Endothelial cell of umbilical vein (primary cell): ENCODE data around the gene KIF5C. TPM values are rescaled to one million over a fixed set of nuclear protein-coding genes. Genes with fewer than 3 reads are reported as not detected.

Experiments
- BruUV-seq: library from RNA; stranded (reverse); fragments of 400-500 nt; replicated peaks from 2 replicates; lab custom pipeline; 2021; lab: Mats Ljungman, UMichigan
- CTCF ChIA-PET: fragments of 300-600, 350-600 bp; sonication (Branson Sonifier 250); formaldehyde crosslinking; loops from one replicate; lab custom pipeline; 2021; ENCODE audit warnings: antibody characterized with exemption, inconsistent platforms; lab: Charles Lee
- POLR2A ChIA-PET: fragments of 300-600, 350-600 bp; sonication (Branson Sonifier 250); formaldehyde crosslinking; loops from one replicate; lab custom pipeline; 2021; ENCODE audit warnings: antibody characterized with exemption, inconsistent platforms; lab: Charles Lee
- DNase-seq: peaks from one replicate; pipeline ENCODE4 v3.0.0-alpha.2; 2011; ENCODE audit warnings: low read depth, low spot score
- FAIRE-seq: peaks from 2 replicates; lab custom pipeline; 2011; peaks lifted over from hg19 to GRCh38; lab: Jason Lieb, UNC
- H2AFZ ChIP-seq: 2 replicates; pipeline ENCODE4 v1.6.0; 2012; ENCODE audit warnings: low read depth, low read length, control low read depth, inconsistent platforms
- H3K27ac ChIP-seq: 2 replicates; pipeline ENCODE4 v1.5.1; 2011; ENCODE audit warnings: low read depth, mild to moderate bottlenecking, control low read depth, low read length, moderate library complexity; ENCODE audit not compliant: insufficient read depth
- H3K27me3 ChIP-seq, 2 experiments: 2 replicates each; pipeline versions ENCODE4 v1.6.0 to v1.6.1; 2011; ENCODE audit warnings: low read length in 2 of 2, mixed read lengths in 1 of 2; ENCODE audit not compliant: control insufficient read depth in 2 of 2, insufficient read depth in 2 of 2
- H3K36me3 ChIP-seq, 2 experiments: 2 replicates in 1 of 2; 3 replicates in 1 of 2; pipeline ENCODE4 v1.5.1; 2011; ENCODE audit warnings: low read length in 2 of 2, mild to moderate bottlenecking in 1 of 2, moderate library complexity in 1 of 2; ENCODE audit not compliant: control insufficient read depth in 2 of 2, insufficient read depth in 2 of 2; ENCODE audit errors: extremely low read depth in 1 of 2
- H3K4me1 ChIP-seq: 3 replicates; pipeline ENCODE4 v1.5.1; 2011; ENCODE audit warnings: mild to moderate bottlenecking, low read length; ENCODE audit not compliant: control insufficient read depth, insufficient read depth; ENCODE audit errors: extremely low read depth
- H3K4me2 ChIP-seq: 2 replicates; pipeline ENCODE4 v1.6.1; 2011; ENCODE audit warnings: low read length, control low read depth, mixed read lengths; ENCODE audit not compliant: insufficient read depth
- H3K4me3 ChIP-seq, 3 experiments: fragments of 200-600 bp in 1 of 3; sonication (generic), shearing (Covaris generic) in 1 of 3; replicated peaks in 1 of 3; 2 replicates each; pipeline ENCODE4 v1.5.1; 2011 to 2016; ENCODE audit warnings: control low read depth in 3 of 3, low read length in 3 of 3, mild to moderate bottlenecking in 2 of 3, inconsistent platforms in 1 of 3, low read depth in 1 of 3, moderate library complexity in 1 of 3; ENCODE audit not compliant: insufficient read depth in 1 of 3
- H3K79me2 ChIP-seq: 2 replicates; pipeline ENCODE4 v1.6.0; 2012; ENCODE audit warnings: low read length, inconsistent platforms; ENCODE audit not compliant: control insufficient read depth, insufficient read depth
- H3K9ac ChIP-seq: replicated peaks from 2 replicates; pipeline ENCODE3; 2011; ENCODE audit warnings: low read length, control low read depth; ENCODE audit not compliant: insufficient read depth; ENCODE audit errors: extremely low read depth
- H3K9me1 ChIP-seq: replicated peaks from 3 replicates; pipeline ENCODE4 v1.6.0; 2011; ENCODE audit warnings: mild to moderate bottlenecking, low read length; ENCODE audit not compliant: control insufficient read depth, insufficient read depth; ENCODE audit errors: extremely low read depth
- H3K9me3 ChIP-seq: replicated peaks from 2 replicates; pipeline ENCODE4 v1.5.1; 2012; ENCODE audit warnings: low read length, inconsistent platforms; ENCODE audit not compliant: control insufficient read depth, insufficient read depth
- H4K20me1 ChIP-seq: replicated peaks from 2 replicates; pipeline ENCODE3; 2011; ENCODE audit warnings: mild to moderate bottlenecking, low read length; ENCODE audit not compliant: control insufficient read depth, insufficient read depth; ENCODE audit errors: extremely low read depth
- CTCF ChIP-seq, 2 donors: IDR thresholded peaks; 1 replicate in 1 of 2; 2 replicates in 1 of 2; pipeline ENCODE4 v1.5.1; 2011; ENCODE audit warnings: low read length in 2 of 2, mild to moderate bottlenecking in 2 of 2, moderate library complexity in 2 of 2, control low read depth in 1 of 2, inconsistent platforms in 1 of 2, low read depth in 1 of 2; ENCODE audit not compliant: insufficient read depth in 1 of 2; ENCODE audit errors: extremely low read depth in 1 of 2
- EZH2 ChIP-seq: IDR thresholded peaks from 2 replicates; pipeline ENCODE4 v1.6.1; 2012; ENCODE audit warnings: borderline replicate concordance, low read depth, mild to moderate bottlenecking, moderate library complexity, low read length, inconsistent platforms; ENCODE audit not compliant: severe bottlenecking
- FOS ChIP-seq: IDR thresholded peaks from 2 replicates; pipeline ENCODE4 v1.6.1; 2011; ENCODE audit warnings: mild to moderate bottlenecking, low read length, moderate library complexity, borderline replicate concordance; ENCODE audit not compliant: insufficient read depth
- GATA2 ChIP-seq: IDR thresholded peaks from 2 replicates; pipeline ENCODE4 v1.7.0; 2011; ENCODE audit warnings: low read depth, mild to moderate bottlenecking, moderate library complexity, mixed read lengths, low read length; ENCODE audit not compliant: insufficient read length, insufficient read depth
- JUN ChIP-seq: IDR thresholded peaks from 2 replicates; pipeline ENCODE4 v1.6.1; 2011; ENCODE audit warnings: borderline replicate concordance, low read depth; ENCODE audit not compliant: insufficient read length, insufficient read depth
- MAX ChIP-seq: IDR thresholded peaks from 2 replicates; pipeline ENCODE4 v1.6.1; 2011; ENCODE audit not compliant: insufficient read depth, insufficient read length
- MYC ChIP-seq: IDR thresholded peaks from one replicate; pipeline ENCODE4 v1.6.1; 2011; ENCODE audit warnings: mild to moderate bottlenecking, low read depth, low read length
- POLR2A ChIP-seq: IDR thresholded peaks from 2 replicates; pipeline ENCODE4 v1.6.1; 2012; ENCODE audit warnings: low read depth, mild to moderate bottlenecking, control low read depth, low read length
- POLR2AphosphoS5 ChIP-seq: IDR thresholded peaks from 2 replicates; pipeline ENCODE4 v1.6.1; 2012; ENCODE audit warnings: low read depth, mild to moderate bottlenecking, control low read depth, low read length, moderate library complexity; ENCODE audit not compliant: insufficient read depth
- dilution Hi-C: fragments of 300-500 bp; cut with MboI; formaldehyde crosslinking; loops from one replicate; pipeline ENCODE4 v1.15.0; 2019; ENCODE audit warnings: low sequenced_read_pairs; ENCODE audit not compliant: extremely low pct_ligation_motif_present
- intact Hi-C: fragments of 100-400 bp; cut with micrococcal nuclease; formaldehyde crosslinking; loops from one replicate; pipeline ENCODE4 v1.10.0; 2022
- polyA plus RNA-seq, 4 experiments: library from polyadenylated mRNA; depleted of rRNA in 3 of 4; stranded (reverse) in 3 of 4; unstranded in 1 of 4; fragments of >200 nt; gene quantifications; 2 replicates each; pipeline versions ENCODE4 v1.2.1 to v1.2.3, GENCODE V29; 2011 to 2012; ENCODE audit warnings: missing spikeins in 1 of 4
- total RNA-seq: library from RNA; stranded (reverse); gene quantifications from 2 replicates; pipeline ENCODE4 v1.2.3, GENCODE V29; 2021

The KIF5C gene
- total and polyA plus RNA-seq, 2 donors (not counting 3 experiments of a cell fraction or from before 2014, with no cell fraction given), result 0.01 to 0.55 TPM

- H3K79me2 ChIP-seq, result no peaks in the 10 kb centered on the region
- peaks cover 0 to 6% of the 10 kb centered on the region in 2 experiments for H3K27me3 ChIP-seq
- H4K20me1 ChIP-seq, result no peaks in the 10 kb centered on the region
- ChIA-PET CTCF (no interaction called here), POLR2A (no interaction called here)
- H3K4me3 ChIP-seq, result no peak overlapping the region
- no peak for TF ChIP-seq MYC
- TF ChIP-seq POLR2A, result no peak
- no peak for TF ChIP-seq CTCF (IDR thresholded peaks at IDR 0.05; ENCODE audit: extremely low read depth in 1 of 2, insufficient read depth in 1 of 2, low read depth in 1 of 2, low read length in 2 of 2)
- no peak for TF ChIP-seq EZH2
- no peaks in the 10 kb centered on the region for H3K9me1 ChIP-seq
- intact Hi-C loops, result no loop called here
- H3K4me2 ChIP-seq, result no peak overlapping the region
- H3K4me1 ChIP-seq, result no peaks in the 10 kb centered on the region
- no peaks in the 10 kb centered on the region for H3K36me3 ChIP-seq
- no peak overlapping the region for H2AFZ ChIP-seq
- FAIRE-seq, result no peak
- no peaks in the 10 kb centered on the region for H3K9me3 ChIP-seq
- dilution Hi-C loops, result no loop called here
- H3K27ac ChIP-seq, result no peak overlapping the region
- no TSS peak for BruUV-seq
- H3K9ac ChIP-seq, result no peak overlapping the region
- no peak for DNase-seq
These were observed 21.1 kb downstream of the KIF5C start for GRCh38 chr2:148896136-148896535.

- H3K79me2 ChIP-seq, result no peaks in the 10 kb centered on the region
- H3K27ac ChIP-seq, result no peak overlapping the region
- no peak overlapping the region for H3K4me3 ChIP-seq
- peaks cover 0 to 7% of the 10 kb centered on the region in 2 experiments for H3K27me3 ChIP-seq
- H3K9ac ChIP-seq, result no peak overlapping the region
- H3K4me1 ChIP-seq, result no peaks in the 10 kb centered on the region
- dilution Hi-C loops, result no loop called here
- ChIA-PET CTCF (interaction anchor here (0.7 to 1.8 kb wide), 3 partner anchors 9 to 79 kb away, joined by 3 to 4 read pairs (median 3); no protein-coding TSS in a partner anchor), POLR2A (no interaction called here)
- H2AFZ ChIP-seq, result no peak overlapping the region
- no peaks in the 10 kb centered on the region for H3K9me1 ChIP-seq
- TF ChIP-seq POLR2AphosphoS5 (no peak), MAX (no peak), JUN (no peak), POLR2A (no peak), CTCF (IDR thresholded peaks at IDR 0.05; ENCODE audit: extremely low read depth in 1 of 2, insufficient read depth in 1 of 2, low read depth in 1 of 2, low read length in 2 of 2) (no peak), GATA2 (no peak), FOS (no peak), EZH2 (no peak), MYC (no peak)
- intact Hi-C loops, result no loop called here
- H3K36me3 ChIP-seq, result no peaks in the 10 kb centered on the region
- H3K9me3 ChIP-seq, result no peaks in the 10 kb centered on the region
- FAIRE-seq (no peak), DNase-seq (no peak)
- no TSS peak for BruUV-seq
- H4K20me1 ChIP-seq, result no peaks in the 10 kb centered on the region
- H3K4me2 ChIP-seq, result no peak overlapping the region
These were observed 24.8 kb downstream of the KIF5C start for GRCh38 chr2:148899638-148900318.
